BE2C (cell line): ENCODE results near the gene FKBP1B.

Experiments used
- DNase-seq: peaks from one replicate; pipeline ENCODE4 v3.0.0-alpha.2; 2020
- H3K27me3 ChIP-seq: fragments of 250-450 bp; sonication (Bioruptor Pico); 2 replicates; pipeline ENCODE4 v1.5.1; 2020; ENCODE audit warnings: mild to moderate bottlenecking
- H3K36me3 ChIP-seq: fragments of 250-450 bp; sonication (Bioruptor Pico); 2 replicates; pipeline ENCODE4 v1.5.1; 2020; ENCODE audit warnings: mild to moderate bottlenecking
- H3K4me1 ChIP-seq: fragments of 250-450 bp; sonication (Bioruptor Pico); 2 replicates; pipeline ENCODE4 v1.5.1; 2020
- H3K4me3 ChIP-seq: 2 replicates; pipeline ENCODE4 v1.5.1; 2011; ENCODE audit warnings: low read depth, low read length
- H3K9me3 ChIP-seq: fragments of 250-450 bp; sonication (Bioruptor Pico); 2 replicates; pipeline ENCODE4 v1.5.1; 2020
- CTCF ChIP-seq: IDR thresholded peaks from 2 replicates; pipeline ENCODE4 v1.5.1; 2012; ENCODE audit warnings: mild to moderate bottlenecking, low read depth, low read length

The FKBP1B gene

GRCh38 chr2:24052951-24053350, 3.4 kb downstream of the FKBP1B start:
- no peak for TF ChIP-seq CTCF
- Histone ChIP-seq H3K36me3 (no peaks in the 10 kb centered on the region), H3K4me3 (no peak overlapping the region), H3K9me3 (no peaks in the 10 kb centered on the region), H3K27me3 (no peaks in the 10 kb centered on the region), H3K4me1 (no peaks in the 10 kb centered on the region; the same call in 1 of the 2 replicates)
- DNase-seq, result no peak

- no peaks in the 10 kb centered on the region for H3K27me3 ChIP-seq
Measured at GRCh38 chr2:24054366-24055010, 4.9 kb downstream of the FKBP1B start.

GRCh38 chr2:24055750-24056149, 6.2 kb downstream of the FKBP1B start:
- DNase-seq, result no peak
- TF ChIP-seq CTCF, result no peak
- Histone ChIP-seq H3K27me3 (no peaks in the 10 kb centered on the region), H3K9me3 (no peaks in the 10 kb centered on the region), H3K4me1 (no peaks in the 10 kb centered on the region; the same call in none of the 2 replicates), H3K36me3 (no peaks in the 10 kb centered on the region), H3K4me3 (no peak overlapping the region)

More at GRCh38 chr2:24054366-24055010, 4.9 kb downstream of the FKBP1B start:
- no peaks in the 10 kb centered on the region; the same call in none of the 2 replicates for H3K4me1 ChIP-seq
- DNase-seq, result peak; percentile 28
- no peak for TF ChIP-seq CTCF
- H3K4me3 ChIP-seq, result no peak overlapping the region
- no peaks in the 10 kb centered on the region for H3K9me3 ChIP-seq
- H3K36me3 ChIP-seq, result no peaks in the 10 kb centered on the region

GRCh38 chr2:24058564-24059271, 9.2 kb downstream of the FKBP1B start:
- H3K4me1 ChIP-seq, result no peaks in the 10 kb centered on the region; the same call in none of the 2 replicates
- no peaks in the 10 kb centered on the region for H3K36me3 ChIP-seq
- no peaks in the 10 kb centered on the region for H3K27me3 ChIP-seq
- H3K4me3 ChIP-seq, result no peak overlapping the region
- no peak for DNase-seq
- H3K9me3 ChIP-seq, result no peaks in the 10 kb centered on the region
- no peak for TF ChIP-seq CTCF

GRCh38 chr2:24065341-24065740, 15.8 kb downstream of the FKBP1B start:
- no peak for TF ChIP-seq CTCF
- Histone ChIP-seq H3K4me1 (no peaks in the 10 kb centered on the region), H3K36me3 (peaks cover 22% of the 10 kb centered on the region), H3K4me3 (no peak overlapping the region), H3K9me3 (no peaks in the 10 kb centered on the region), H3K27me3 (no peaks in the 10 kb centered on the region)
- DNase-seq, result no peak

- Histone ChIP-seq H3K9me3 (no peaks in the 10 kb centered on the region), H3K4me1 (no peaks in the 10 kb centered on the region), H3K4me3 (no peak overlapping the region), H3K36me3 (peaks cover 32% of the 10 kb centered on the region), H3K27me3 (no peaks in the 10 kb centered on the region)
- DNase-seq, result no peak
- TF ChIP-seq CTCF, result no peak
Measured at GRCh38 chr2:24072259-24072658, 22.7 kb downstream of the FKBP1B start.
